NCI-H510A treated with DMSO at 0.1 percent for 48 hours (cell line): ENCODE results near the gene LMTK2.

Experiments used
- DNase-seq: peaks from one replicate; lab custom pipeline; 2025; lab: John Stamatoyannopoulos, UW

LMTK2 gene

GRCh38 chr7:98137134-98137825 is 30.6 kb downstream of the LMTK2 start:
- no peak for DNase-seq

GRCh38 chr7:98137826-98138151 is 31.1 kb downstream of the LMTK2 start:
- no peak for DNase-seq

- no peak for DNase-seq
These were observed 32.0 kb downstream of the LMTK2 start for GRCh38 chr7:98138672-98139071.

DNA sequence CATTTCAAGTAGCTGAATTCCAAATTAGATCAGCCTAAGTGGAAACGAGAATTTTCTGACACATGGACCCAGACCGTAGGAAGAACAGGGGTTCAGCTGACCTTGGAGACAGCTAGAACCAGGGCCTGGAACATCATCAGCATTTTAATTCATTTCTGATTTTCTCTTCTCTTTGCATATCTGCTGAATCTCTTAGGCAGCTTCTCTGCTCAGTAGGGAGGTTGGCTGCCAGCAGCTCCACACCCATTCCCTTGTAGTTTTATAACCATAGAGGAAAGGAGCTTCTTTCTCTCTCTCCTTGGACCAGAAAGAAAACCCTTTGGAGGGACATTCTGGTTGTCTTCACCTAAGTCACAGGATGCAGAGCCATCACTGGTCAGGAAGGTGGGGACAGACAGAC is 36.0 kb downstream of the LMTK2 start:
- no peak for DNase-seq

GRCh38 chr7:98148607-98149006 is 41.9 kb downstream of the LMTK2 start:
- DNase-seq = no peak

GRCh38 chr7:98149116-98149692 is 42.5 kb downstream of the LMTK2 start:
- DNase-seq = no peak

DNA sequence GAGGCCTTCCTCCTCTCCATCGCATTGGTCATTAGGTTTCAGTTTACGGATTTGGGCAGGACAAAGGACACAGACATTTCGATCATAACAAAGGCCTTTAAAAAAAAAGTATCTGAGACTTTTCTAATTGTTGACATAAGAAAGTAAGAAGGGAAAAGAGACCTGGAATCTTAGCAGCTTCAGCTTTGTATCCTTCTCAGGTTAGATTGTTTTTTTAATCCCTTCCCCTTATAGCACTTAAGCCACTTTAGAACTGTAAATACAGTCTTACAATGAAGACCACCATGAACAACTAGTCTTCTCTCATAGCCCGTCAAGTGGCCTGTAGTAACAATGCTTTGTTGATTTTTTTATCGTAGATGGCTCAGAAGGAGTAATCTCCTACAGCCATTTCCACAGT is 45.2 kb downstream of the LMTK2 start:
- no peak for DNase-seq

DNA sequence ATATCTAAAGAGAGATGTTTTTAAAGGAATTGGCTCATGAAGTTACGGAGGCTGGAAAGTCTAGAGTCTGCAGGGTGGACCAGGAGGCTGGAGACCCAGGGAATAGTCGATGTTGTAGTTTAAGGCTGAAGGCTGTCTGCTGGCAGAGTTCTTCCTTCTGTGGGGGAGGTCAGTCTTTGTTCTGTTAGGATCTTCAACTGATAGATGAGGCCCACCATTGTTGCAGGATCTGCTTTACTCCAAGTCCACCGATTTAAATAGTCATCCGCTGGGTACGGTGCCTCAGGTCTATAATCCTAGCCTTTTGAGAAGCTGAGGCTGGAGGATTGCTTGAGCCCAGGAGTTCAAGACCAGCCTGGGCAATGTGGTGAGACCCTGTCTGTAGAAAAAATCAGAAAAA is 50.0 kb downstream of the LMTK2 start:
- DNase-seq = no peak

GRCh38 chr7:98157761-98158160 is 51.1 kb downstream of the LMTK2 start:
- no peak for DNase-seq

- DNase-seq = no peak
These were observed 56.1 kb downstream of the LMTK2 start for GRCh38 chr7:98162758-98163157.

GRCh38 chr7:98163269-98163668 is 56.6 kb downstream of the LMTK2 start:
- DNase-seq = no peak

DNA sequence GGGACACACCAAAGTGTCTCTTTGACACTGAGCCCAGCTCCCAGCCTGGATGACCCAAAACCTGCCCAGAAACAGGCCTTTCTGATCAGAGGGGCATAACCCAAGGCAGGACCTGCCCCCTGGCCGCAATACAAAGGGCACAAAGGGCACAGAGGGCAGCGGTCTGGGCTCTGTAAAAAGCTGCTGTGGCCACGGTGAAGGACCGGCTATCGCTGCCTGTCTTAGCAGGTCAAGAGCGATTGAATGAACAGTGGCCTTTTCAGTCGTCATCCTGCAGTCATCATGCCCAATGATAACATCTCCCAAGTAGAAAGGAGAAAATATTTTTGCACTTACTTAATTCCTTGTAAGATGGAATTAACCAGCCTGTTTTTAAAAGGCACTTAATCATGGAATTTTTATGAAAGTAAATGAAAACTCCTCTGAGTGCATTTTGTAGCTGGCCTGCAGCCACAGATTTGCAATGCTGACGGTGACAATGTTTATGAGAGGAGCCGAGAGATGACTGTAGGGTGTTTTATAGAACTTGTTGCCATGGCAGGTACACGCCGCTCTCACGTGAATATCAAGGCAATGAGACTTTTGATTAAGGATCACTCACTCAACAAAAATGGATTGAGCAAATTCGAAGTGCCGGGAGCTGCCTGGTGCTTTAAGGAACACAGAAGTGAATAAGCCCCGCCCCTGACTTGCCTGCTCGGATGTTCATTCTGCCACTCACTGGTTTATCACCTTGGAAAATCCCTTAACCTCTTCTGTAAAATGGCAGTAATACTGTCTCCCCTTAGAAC is 57.2 kb downstream of the LMTK2 start:
- DNase-seq = no peak

GRCh38 chr7:98165827-98166667 is 59.4 kb downstream of the LMTK2 start:
- peak; percentile 15 for DNase-seq

- no peak for DNase-seq
These were observed 60.0 kb downstream of the LMTK2 start for GRCh38 chr7:98166668-98166970.

GRCh38 chr7:98167653-98168052 is 61.0 kb downstream of the LMTK2 start:
- no peak for DNase-seq

GRCh38 chr7:98168181-98168903 is 61.7 kb downstream of the LMTK2 start:
- peak; percentile 72 for DNase-seq

DNA sequence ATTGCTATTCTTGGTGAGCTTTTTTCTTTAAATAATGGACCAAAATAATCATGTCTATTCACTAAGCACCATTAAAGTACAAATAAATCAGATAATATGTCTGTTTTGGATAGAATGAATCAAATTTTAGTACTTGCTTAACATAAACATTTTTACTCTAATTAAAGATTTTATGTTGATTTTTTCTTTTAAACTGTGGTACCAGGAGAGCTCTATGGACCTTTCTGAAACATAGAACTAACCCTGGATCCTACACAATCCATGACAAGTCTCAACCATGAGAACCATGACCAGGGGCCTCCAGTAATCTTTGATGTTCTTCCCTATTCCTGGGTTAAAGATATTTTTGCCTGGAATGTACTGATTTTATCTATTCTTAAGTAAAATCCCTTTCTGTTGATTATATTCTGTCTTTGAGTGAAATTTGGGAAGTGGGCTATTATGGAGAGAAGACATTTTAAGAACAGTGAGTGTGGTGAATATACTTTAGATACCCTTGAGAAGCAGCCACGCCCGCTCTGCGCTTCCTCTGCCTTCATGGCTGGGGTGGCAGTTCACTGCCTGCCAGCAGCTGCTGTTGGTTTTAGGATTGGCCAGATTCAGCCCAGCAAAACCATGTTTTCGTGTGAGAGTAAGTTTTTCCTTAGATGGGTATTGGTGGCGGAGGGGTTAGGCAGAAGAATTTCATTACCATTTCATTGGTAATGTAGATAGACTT is 62.4 kb downstream of the LMTK2 start:
- DNase-seq = no peak

DNA sequence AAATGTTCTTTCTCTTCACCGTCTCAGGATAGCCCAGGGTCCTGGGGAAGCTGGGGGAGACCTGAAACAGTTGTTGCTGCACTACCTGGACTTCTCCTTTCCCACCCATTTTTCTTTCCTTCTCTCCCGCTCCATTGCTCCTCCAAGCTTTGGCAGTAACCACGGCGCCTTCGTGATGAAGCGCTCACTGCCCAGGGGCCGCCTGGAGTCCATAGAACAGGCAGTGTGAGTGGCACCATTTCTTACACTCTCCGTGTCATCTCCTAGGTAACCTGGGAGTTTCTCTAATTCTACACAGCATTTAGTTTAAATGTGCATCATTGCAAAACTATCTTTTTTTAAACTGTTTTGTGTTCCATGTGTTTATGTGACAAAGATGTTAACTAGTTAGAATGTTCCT is 64.3 kb downstream of the LMTK2 start:
- no peak for DNase-seq

DNA sequence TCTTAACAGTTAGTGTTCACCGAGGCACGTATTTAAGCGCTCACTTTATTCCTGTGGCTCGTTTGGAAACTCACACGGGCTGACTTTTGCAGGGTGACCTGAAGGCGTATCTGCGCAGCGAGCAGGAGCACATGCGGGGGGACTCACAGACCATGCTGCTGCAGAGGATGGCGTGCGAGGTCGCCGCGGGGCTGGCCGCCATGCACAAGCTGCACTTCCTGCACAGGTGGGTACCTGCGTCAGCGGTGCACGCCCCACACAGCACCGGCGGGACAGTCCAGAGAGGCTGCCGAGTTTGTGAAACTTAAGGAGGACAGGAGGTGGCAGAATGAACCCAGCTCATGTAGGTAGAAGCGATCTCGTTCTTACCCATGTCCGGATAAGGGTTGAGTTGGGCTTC is 64.8 kb downstream of the LMTK2 start:
- no peak for DNase-seq

- DNase-seq = peak; percentile 5
These were observed 67.9 kb downstream of the LMTK2 start for GRCh38 chr7:98174334-98175259.
